Gastroesophageal sphincter (tissue), 3 donors: ENCODE results near the gene PCNT.

Experiments
- POLR2A ChIP-seq, 2 donors: fragments of 450-650 bp; IDR thresholded peaks; one replicate each; pipeline ENCODE4 v1.6.1; 2017; ENCODE audit warnings: antibody characterized with exemption in 2 of 2, mild to moderate bottlenecking in 2 of 2, moderate library complexity in 1 of 2
- POLR2AphosphoS5 ChIP-seq: sonication (generic); formaldehyde crosslinking; IDR thresholded peaks from one replicate; pipeline ENCODE4 v1.6.1; 2017; ENCODE audit warnings: antibody characterized with exemption
- TF ChIP-seq, protein P1 (sequence below), 4 experiments: fragments of 200-600 bp in 2 of 4; fragments of 450-650 bp in 2 of 4; sonication (generic) in 1 of 4; IDR thresholded peaks; one replicate each; pipeline ENCODE4 v1.5.1; 2017 to 2019; ENCODE audit warnings: antibody characterized with exemption in 4 of 4, mild to moderate bottlenecking in 2 of 4, moderate library complexity in 2 of 4

GRCh38 chr21:46424621-46425020, 100.7 kb downstream of the PCNT start:
- TF ChIP-seq, protein P1, sequence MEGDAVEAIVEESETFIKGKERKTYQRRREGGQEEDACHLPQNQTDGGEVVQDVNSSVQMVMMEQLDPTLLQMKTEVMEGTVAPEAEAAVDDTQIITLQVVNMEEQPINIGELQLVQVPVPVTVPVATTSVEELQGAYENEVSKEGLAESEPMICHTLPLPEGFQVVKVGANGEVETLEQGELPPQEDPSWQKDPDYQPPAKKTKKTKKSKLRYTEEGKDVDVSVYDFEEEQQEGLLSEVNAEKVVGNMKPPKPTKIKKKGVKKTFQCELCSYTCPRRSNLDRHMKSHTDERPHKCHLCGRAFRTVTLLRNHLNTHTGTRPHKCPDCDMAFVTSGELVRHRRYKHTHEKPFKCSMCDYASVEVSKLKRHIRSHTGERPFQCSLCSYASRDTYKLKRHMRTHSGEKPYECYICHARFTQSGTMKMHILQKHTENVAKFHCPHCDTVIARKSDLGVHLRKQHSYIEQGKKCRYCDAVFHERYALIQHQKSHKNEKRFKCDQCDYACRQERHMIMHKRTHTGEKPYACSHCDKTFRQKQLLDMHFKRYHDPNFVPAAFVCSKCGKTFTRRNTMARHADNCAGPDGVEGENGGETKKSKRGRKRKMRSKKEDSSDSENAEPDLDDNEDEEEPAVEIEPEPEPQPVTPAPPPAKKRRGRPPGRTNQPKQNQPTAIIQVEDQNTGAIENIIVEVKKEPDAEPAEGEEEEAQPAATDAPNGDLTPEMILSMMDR (IDR thresholded peaks at IDR 0.05) = no peak
- TF ChIP-seq POLR2AphosphoS5 = no peak
- TF ChIP-seq POLR2A (IDR thresholded peaks at IDR 0.05) = no peak
